GM18861 (cell line): ENCODE data around the gene DPCD.

ENCODE experiments used
- ATAC-seq: cut with Tn5 transposase; IDR thresholded peaks from one replicate; pipeline ENCODE4 v1.9.1; 2021; ENCODE audit not compliant: unreplicated experiment

Gene DPCD

DNA sequence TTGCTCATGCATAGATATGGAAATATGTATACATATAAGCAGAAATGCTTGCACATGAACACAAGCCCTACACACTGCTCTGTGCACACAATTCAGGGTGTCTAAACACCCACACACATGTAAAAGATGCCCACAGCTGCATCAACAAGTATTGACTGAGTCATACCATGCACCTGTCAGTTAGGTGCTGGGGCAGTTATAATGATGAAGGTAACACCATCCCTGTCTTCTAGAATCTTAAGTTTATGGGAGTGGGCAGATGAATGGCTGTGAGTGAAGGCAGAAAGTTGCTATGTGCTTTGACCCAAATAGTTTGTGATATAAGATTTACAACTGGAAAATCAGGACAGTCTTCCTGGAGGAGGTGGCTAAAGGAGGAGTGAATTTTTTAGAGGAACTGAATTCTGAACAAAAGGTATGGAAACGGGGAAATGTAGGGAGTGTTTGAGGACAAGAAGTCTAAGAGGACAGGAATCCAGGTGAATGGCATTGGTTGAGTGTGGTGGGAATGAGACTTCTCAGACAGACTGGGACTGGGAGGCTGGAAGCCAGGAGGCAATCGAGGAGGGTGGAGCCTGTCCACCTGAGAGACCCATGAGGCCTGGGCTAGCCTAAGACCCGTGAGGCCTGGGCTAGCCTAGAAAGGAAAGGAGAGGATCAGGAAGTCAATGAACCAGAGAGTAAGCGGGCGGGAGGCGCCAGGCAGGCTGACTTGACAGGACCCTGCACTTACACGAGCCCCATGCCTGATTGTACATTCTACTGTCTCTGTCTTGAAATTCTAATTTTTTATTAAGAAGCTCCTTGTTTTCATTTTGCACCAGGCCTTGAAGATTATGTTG lies 20.7 kb upstream of the DPCD start:
- no peak for ATAC-seq

DNA sequence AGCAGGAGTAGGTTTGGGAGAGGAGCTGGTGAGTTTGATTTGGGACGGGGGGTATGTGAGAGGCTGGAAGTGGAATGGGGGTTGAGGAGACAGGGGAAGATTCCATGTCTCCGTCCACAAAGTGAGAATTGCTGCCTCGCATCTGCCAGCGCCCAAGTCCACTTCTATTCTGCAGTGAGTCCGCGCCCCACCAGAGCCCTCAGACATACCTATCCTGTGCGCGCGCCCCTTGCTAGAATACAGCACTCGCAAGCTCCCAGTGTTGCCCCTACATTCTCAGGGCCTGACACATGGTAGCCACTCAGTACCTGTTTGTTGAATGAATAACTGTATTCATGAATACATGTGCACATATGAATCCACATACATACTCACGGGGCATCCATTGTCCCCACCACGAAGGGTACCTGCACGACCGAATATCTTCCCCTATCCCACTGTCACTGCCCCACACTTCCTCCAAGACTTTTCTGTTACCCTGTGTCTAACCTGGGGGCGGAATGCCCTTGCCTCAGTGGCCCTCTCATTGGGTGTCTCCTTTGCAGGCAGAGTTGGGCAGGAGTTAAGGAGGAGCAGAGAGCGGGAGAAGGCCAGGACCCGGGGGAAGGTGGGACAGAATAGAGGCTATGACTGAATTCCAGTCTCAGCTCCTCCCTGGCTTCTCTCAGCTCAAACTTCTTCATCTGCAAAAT lies 19.9 kb upstream of the DPCD start:
- no peak for ATAC-seq

DNA sequence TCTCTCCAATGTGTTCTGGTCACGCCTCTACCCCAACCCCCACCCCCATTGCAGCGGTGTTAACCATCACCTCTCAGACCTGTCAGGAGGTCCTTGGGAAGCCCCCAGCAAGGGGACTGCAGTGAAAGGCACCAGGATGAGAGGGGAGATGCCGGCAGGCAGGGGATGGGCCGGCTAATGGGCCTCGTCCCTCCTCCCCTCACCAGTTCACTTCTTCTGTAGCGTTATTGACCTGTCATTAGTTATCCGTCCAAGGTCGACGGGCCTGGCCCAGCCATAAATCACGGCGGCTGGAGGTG lies 18.8 kb upstream of the DPCD start:
- no peak for ATAC-seq

DNA sequence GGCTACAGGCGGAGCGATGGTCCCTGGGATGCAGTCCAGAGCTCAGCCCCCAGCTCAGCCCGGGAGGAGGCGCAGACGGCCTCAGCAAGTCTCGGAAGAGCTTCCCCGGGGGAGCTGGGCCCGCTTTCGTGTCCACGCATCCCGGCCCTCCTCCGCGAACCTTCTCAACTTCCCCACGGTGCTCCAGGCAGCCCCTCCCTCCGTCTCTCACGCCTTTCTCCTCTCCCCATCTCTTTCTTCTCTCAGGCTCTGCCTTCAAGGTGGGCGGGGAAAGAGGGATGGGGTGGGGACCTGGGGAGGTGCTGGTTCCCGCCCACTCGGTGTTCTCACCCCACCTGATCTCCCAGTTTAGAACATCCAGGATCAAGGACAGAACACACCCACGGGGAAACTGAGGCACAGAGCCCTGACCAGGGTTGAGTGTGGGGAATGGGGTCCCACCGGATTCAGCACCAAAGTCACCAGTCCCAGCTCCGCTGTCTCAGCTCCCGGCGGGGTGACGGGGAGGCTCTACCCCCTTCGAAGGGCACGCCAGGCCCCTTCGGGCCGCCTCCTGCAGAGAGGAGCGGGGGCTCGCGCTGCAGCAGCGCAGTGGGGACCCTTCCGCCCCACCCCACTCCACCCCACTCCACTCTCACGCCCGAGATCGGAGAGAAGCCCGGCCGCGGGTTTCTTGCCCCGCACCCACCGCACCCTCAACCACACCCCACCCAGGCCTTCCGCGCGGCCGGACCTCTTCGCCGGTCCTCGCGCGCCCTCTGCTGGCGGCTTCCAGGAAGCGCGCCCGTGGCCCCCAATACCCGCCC lies 18.3 kb upstream of the DPCD start:
- no peak for ATAC-seq

DNA sequence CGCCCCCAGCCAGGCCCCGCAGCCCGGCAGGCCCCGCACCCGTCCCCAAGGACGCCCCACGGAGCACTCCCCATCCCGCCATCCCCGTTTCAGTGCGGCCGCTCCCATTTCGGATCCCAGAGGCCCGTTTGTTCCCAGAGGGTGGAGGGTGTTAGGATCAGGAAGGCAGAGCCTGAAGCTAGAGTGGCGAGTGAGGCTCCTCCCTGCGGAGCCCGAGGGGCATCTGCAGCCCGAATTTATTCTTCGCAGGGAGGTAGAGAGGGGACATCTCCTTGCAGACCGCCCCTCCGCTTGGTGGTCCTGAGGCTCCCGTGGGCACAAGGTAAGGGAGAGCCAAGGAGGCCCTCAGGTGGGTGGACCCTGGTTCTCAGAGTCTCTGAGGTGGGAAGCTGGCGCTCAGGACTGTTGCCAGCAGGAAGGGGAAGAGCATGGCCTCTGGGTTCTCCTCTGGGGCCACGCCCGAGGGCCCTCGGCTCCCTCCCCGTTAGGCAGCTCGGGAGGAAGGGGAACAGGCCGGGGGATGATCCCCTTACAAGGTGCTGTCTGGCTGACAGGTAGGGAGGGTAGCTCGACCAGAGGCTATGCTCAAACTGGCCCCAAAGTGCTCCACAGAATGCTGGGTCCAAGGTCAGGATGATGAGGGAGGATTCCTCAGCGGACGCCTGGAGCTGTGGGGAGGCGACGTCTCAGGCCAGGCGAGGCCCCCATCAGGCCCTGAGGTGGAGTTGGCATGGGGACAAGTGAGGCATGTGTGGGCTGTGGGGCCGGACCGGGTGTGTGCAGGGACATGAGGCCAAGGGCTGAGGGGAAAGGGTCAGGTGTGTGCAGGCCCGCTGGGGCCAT lies 17.5 kb upstream of the DPCD start:
- no peak for ATAC-seq

DNA sequence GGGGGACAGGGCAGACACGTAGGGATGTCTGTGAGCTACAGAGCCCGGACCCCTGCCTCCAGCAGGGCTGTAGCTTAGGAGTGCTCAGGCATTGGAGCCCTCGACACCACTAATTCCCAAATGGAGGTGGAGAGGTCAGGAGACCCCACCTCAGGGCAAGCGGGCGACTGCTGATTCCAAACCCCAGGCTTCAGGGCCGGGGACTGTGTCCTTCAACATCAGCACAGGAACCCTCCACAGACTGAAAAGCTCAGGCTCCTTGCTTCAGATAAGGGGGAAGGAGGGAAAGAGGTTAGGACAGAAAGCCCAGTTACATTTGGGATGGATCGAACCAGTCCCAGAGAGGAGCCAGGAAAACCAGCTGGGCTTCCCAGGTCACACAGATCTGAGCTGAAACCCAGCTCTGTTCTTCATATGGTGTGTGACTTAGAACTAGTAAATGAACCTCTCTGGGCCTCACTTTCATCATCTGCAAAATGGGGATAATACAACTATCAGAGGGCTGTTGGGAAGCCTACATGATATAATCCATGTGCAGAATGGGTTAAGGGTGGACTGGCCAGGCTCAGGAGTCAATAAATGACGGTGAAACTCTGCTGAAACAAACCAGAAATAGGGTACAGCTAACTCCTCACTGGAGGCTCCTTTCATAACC lies 16.7 kb upstream of the DPCD start:
- no peak for ATAC-seq

DNA sequence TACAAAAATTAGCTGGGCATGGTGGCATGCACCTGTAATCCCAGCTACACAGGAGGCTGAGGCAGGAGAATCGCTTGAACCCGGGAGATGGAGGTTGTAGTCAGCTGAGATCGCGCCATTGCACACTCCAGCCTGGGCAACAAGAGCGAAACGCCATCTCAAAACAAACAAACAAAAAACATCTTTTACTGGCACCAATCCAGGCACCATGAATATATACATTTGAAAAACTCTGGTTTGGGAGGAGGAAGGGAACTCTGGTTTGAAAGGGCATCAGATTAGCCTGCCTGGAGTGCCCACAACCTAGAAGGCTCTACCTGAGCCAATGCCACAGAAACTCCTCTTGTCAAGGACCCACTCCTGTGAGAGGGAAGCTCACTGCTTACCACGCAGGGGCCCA lies 16.0 kb upstream of the DPCD start:
- ATAC-seq, result no peak

DNA sequence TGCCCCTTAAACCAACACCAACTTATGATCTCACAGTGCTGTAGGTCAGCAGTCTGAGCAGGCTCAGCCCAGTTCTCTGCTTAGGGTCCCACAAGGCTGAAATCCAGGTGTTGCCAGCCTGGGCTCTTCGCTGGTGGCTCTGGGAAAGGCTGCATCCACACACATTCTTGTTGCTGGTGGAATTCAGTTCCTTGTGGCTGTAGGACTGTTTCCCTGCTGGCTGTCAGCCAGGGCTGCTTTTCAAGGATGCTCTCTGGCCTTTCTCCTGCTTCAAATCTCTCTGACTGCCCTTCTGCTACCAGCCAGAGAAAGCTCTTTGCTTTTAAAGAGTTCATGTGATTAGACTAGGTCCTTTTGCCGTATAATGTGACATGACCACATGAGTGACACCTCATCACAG lies 15.3 kb upstream of the DPCD start:
- ATAC-seq, result no peak

DNA sequence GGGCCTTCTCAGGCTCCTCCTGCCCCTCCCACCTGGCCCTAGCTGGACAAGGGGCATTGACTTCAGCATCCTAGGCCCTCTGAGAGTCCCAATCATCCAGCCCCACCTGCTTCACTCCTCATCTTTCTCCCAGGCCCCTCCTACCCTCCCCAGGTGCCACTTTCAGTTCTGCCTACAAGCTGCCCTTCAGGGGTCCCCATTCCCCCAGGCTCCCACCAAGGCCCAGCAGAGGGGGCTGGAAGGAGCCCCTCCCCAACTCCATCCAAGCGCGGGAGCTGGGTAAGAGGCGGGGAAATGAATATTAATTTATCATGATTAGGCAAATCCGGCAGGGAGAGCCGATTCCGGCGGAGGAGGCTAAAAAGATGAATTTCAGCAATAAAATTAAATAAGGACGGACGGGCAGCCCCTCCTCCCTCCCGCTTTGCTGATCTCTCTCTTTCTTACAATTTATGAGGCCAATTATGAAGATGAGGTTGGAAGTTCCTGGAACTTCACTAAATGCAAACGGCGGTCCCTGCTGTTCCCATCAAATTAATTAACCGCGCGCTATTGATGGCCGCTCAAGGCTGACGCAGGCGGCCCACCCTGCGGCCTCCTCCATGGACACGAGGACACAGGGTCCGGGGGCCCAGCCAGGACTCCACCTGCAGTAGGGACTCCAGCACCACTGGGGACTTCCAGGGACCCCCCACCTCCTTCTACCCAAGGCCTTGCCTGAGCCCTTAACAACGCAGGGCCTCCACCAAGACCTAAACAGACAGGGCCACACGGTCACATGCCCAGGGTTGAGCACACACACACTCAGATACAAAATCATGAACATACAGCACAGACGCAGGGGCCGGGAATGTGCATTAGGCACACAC lies 14.0 kb upstream of the DPCD start:
- ATAC-seq, result no peak

DNA sequence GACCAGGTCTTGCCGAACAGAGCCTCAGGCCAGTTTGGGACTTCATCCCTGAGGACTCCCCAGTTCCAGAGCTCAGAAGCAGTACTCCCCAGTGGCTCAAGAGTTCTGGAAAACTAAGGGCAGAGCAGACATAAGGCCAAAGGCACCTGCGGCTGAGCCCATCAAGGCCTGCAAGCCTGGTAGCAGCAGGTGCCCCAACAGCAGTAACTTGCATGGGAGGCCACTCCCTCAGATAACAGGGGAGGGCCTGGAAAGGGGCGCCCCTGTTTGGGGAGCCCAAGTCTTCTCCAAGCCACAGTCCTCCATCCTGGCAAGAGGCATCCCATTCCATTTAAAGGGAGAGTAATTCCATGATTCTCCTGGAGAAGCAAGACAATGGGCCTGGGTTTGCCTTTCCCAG lies 13.0 kb upstream of the DPCD start:
- ATAC-seq, result no peak

DNA sequence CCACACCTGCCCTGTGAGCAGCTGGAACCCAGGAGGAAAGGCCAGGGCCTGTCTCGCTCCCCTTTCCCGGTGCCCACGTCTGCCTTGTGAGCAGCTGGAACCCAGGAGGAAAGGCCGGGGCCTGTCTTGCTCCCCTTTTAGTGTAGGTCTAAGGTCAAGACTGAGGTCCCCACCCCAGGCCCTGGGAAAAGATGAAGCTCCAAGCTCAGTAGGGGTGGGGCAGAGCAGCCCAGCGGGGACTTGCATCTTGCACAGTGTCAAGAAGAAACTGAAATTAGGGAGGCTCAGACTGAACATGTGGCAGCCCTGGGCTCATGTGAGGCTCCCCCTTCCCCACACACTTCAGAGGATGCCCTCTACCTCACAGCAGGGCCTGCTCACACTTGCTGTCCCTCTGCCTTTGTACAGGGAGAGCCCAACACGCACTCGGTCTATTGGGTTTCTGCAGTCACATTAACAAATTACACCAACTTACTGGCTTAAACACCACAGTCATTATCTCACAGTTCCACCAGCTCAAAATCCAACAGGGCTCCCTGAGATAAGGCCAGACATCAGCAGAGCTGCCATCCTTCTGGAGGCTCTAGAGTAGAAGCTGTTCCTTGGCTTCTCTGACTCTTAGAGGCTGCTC lies 12.4 kb upstream of the DPCD start:
- ATAC-seq, result no peak

DNA sequence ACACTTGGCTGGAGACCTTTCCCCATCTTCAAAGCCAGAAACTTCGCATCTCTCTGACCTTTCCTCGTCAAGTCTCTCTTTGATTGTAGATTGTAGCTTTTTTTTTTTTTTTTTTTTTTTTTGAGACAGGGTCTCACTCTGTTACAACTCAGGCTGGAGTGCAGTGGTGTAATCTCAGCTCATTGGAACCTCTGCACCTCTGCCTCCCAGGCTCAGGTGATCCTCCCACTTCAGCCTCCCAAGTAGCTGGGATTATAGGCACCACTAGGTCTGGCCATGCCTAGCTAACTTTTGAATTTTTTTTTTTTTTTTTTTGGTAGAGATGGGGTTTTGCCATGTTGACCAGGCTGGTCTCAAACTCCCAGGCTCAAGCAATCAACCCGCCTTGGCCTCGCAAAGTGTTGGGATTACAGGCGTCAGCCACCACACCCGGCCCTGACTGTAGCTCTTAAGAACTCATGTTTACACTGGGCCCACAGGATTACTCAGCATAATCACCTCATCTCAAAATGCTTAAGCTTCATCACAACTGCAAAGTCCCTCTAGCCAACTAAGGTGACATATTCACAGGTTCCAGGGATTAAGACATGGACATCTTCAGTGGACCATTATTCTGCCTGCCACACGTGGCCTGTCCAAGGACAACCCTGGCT lies 11.8 kb upstream of the DPCD start:
- no peak for ATAC-seq

DNA sequence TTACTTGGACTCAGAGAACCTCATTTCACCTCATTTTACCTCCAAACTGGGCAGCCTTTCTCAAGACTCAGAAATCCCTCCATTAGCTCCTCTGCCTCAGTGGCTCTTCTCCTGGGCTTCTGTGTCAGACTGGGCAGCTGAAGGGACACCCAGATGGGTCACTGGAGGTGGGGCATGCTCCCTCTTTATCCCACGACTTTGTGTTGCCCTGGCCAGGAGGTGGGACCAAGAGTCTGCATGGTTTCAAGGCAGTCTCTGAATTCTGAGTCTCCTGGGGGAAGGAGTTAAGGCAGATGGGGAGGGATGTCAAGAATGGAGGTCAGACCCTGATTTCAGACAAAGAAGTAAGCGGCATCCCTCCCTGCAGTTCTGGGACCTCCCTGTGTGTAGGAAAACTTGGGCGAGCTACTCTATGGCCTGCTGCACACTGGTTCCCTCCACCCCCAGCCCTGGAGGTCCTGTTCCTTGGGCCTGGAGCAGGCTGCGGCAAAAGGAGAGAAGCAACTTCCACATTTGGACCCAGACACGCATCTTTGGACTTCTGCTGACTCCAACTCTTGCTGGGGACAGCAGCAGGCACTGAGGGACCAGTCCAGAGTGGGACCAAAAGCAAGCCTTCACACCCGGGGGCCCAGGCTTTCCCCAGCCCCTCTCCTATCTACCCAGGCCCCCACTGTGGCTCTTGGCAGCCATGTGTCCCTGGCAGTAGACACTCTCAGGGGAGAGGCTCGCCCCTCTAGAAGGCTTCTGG lies 10.8 kb upstream of the DPCD start:
- ATAC-seq, result no peak

DNA sequence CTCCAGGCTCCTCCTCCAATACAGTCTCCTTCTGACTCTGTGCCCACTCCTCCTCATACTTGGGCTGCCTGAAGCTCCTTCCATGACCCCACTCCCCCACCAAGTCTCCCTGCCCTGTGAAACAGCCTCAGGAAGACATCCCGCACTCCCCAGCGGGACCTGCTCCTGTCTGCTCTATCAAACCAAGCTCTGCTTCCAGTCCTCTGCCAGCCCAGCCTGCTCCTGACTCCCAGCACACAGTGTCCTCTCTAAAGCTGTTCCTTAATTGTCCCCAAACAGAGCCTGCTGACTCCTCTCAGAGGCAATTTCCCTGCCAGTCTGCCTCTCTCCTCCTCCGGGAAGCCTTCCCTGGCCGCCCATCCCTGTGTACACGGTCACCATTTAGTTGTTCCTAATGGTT lies 9.9 kb upstream of the DPCD start:
- ATAC-seq, result no peak

DNA sequence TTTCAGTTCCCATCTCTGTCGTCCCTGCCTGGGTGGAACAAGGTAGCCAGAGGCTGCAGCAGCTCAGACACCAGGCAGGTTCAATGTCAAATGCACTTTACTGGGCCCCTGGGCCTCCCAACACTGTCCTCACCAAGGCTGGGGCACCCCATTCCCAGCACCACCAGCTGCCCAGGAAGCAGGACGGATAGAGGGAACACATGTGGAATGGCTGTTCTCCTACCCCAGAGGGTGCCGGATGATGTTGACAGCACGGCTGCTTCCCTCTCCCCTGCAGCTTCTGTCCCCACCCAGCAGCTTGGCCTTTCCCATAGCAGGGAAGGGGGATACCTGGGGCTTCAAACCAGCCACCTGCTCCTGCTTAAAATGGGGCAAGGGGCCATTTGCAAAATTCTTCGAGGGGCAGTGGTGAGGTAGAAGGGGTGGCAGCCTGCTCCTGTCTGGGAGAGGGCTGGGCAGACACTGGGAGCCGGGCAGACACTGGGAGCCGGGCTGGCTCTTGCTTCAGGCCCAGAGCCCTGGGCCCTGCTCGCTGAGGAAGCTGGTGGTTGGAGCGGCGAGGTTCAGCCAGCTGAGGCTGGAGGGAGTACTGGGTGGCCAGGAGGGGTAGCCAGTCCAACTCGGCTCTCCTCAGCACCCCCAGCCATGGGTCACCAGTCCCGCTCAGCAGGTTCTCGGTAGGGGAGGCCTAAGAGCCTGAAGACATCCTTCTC lies 9.2 kb upstream of the DPCD start:
- no peak for ATAC-seq

DNA sequence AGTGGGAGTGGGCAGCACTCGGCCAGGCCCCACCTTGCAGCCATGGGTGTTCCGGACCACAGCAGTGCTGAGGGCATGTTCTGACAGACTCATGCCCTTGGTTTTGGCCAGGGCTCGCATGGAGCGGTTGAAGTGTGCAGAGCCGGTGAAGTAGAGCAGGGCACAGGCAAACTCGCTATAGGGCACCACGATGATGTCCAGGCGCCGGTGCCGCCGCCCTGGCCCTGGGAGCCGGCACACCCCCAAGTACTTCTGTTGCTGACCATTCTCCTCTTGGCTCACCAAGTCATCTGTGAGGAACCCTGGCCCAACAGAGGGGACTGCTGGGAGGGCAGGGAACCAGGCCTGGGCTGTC lies 8.6 kb upstream of the DPCD start:
- ATAC-seq, result no peak
